Body of pancreas (tissue), 4 donors: ENCODE results near the gene DRD4.

ENCODE experiments used
- CTCF ChIP-seq, 7 experiments: fragments of 450-650 bp in 4 of 7; fragments of 200-600 bp in 3 of 7; sonication (generic) in 3 of 7; IDR thresholded peaks; one replicate each; pipeline ENCODE4 v1.5.1; 2016 to 2019; ENCODE audit warnings: antibody characterized with exemption in 7 of 7
- POLR2A ChIP-seq, 3 donors: fragments of 450-650 bp; IDR thresholded peaks; one replicate each; pipeline ENCODE4 v1.6.1; 2016; ENCODE audit warnings: antibody characterized with exemption in 3 of 3, mild to moderate bottlenecking in 2 of 3

DNA sequence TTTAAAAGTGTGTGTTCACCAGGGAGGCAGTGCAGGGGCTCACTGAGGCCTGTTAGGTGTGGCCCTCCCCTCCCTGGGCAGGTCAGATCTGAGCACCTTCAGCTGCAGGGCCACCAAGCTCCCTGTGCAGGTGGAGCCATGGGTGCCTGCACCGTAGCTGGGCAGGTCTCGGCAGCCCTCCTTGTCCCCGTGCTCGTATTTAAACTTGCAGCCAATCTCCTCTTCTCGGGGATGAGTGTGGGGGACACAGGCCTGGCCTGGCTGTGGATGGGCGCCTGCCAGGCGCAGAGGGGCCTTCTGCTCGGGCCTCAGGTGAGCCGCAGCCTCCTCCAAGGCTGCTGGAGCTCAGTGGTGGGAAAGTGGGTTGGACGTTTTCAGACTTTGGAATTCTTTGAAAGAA, 41.7 kb upstream of the DRD4 start:
- no peak for TF ChIP-seq POLR2A (IDR thresholded peaks at IDR 0.05)
- no peak for TF ChIP-seq CTCF (IDR thresholded peaks at IDR 0.05)
